ENCODE data around the gene SUFU. TPM values are rescaled to one million over a fixed set of nuclear protein-coding genes. Genes with fewer than 3 reads are reported as not detected.
A peak's percentile ranks its signal among the peaks of the same experiment; 100 is the strongest.

Gene SUFU
- total RNA-seq, 1 donor from 2014 or later, result 13.5 TPM

GRCh38 chr10:102549549-102549948 is 45.8 kb downstream of the SUFU start:
- DNase-seq, result no peak
- Histone ChIP-seq H3K27me3 (no peaks in the 10 kb centered on the region), H3K4me3 (no peak overlapping the region), H3K36me3 (peaks cover 17% of the 10 kb centered on the region), H3K4me1 (peaks cover 11% of the 10 kb centered on the region), H3K9me3 (no peaks in the 10 kb centered on the region), H3K27ac (no peak overlapping the region)
- intact Hi-C loops (cut with DNase I), result no loop called here
- ATAC-seq, result no peak
- TF ChIP-seq, protein P1, sequence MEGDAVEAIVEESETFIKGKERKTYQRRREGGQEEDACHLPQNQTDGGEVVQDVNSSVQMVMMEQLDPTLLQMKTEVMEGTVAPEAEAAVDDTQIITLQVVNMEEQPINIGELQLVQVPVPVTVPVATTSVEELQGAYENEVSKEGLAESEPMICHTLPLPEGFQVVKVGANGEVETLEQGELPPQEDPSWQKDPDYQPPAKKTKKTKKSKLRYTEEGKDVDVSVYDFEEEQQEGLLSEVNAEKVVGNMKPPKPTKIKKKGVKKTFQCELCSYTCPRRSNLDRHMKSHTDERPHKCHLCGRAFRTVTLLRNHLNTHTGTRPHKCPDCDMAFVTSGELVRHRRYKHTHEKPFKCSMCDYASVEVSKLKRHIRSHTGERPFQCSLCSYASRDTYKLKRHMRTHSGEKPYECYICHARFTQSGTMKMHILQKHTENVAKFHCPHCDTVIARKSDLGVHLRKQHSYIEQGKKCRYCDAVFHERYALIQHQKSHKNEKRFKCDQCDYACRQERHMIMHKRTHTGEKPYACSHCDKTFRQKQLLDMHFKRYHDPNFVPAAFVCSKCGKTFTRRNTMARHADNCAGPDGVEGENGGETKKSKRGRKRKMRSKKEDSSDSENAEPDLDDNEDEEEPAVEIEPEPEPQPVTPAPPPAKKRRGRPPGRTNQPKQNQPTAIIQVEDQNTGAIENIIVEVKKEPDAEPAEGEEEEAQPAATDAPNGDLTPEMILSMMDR (IDR thresholded peaks at IDR 0.05), result no peak

DNA sequence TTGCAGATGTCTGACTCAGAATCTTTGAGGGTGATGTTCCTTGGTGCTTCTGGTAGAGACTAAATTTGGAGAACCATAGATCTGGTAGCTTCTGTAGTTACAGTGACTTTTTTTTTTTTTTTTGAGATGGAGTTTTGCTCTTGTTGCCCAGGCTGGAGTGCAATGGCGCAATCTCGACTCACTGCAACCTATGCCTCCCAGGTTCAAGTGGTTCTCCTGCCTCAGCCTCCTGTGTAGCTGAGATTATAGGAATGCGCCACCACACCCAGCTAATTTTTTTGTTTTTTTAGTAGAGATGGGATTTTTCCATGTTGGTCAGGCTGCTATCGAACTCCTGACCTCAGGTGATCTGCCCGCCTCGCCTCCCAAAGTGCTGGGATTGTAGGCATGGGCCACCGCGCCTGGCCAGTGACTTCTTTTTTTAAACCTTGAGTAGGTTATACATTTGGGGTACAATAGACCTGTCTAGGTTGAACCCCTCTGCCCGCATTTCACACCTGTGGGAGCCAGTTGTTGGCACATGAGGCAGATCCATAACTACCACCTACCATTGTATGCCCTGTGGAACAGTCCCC is 47.0 kb downstream of the SUFU start:
- Histone ChIP-seq H3K27ac (no peak overlapping the region), H3K27me3 (no peaks in the 10 kb centered on the region), H3K4me3 (no peak overlapping the region), H3K4me1 (peaks cover 10% of the 10 kb centered on the region), H3K36me3 (peaks cover 17% of the 10 kb centered on the region), H3K9me3 (no peaks in the 10 kb centered on the region)
- ATAC-seq (no peak), DNase-seq (peak; percentile 52)
- intact Hi-C loops (cut with DNase I), result no loop called here
- TF ChIP-seq, protein P1 (IDR thresholded peaks at IDR 0.05), result no peak

- H3K27ac ChIP-seq, result no peak overlapping the region
- DNase-seq (no peak), ATAC-seq (no peak)
- no peaks in the 10 kb centered on the region for H3K4me1 ChIP-seq
- H3K27me3 ChIP-seq, result no peaks in the 10 kb centered on the region
- intact Hi-C loops (cut with DNase I), result no loop called here
- no peaks in the 10 kb centered on the region for H3K9me3 ChIP-seq
- TF ChIP-seq, protein P1 (IDR thresholded peaks at IDR 0.05), result no peak
- no peak overlapping the region for H3K4me3 ChIP-seq
- H3K36me3 ChIP-seq, result peaks cover 17% of the 10 kb centered on the region
These were observed 48.8 kb downstream of the SUFU start for GRCh38 chr10:102552533-102552932.

DNA sequence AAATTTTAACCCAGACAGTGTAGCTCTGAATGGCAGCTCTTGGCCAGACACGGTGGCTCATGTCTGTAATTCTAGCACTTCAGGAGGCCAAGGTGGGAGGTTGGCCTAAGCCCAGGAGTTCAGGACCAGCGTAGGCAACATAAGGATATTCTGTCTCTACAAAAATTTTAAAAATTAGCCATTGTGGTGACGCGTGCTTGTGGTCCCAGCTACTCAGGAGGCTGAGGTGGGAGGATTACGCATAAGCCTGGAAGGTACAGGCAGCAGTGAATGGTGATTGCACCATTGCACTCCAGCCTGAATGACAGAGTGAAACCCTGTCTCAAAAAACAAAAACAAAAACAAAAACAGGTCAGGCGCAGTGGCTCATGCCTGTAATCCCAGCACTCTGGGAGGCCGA is 50.0 kb downstream of the SUFU start:
- DNase-seq, result no peak
- no peaks in the 10 kb centered on the region for H3K9me3 ChIP-seq

DNA sequence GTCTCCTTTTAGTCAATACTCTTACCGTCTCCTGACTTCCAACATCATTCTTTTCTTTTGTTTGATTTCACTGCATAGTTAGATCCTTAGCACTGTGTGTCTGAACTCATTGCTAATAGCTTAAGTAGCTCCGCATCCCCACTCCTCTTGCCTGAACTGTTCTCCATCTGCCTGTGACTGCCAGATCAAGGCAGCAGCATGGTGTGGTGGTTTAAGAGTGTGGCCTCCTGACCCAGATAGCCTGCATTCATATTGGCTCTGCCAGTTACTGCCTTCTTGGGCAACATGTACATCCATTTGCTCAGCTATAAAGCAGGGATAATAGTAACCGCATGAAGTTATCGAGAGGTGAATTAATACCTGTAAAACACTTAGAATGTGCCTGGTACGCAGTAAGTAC is 50.8 kb downstream of the SUFU start:
- Histone ChIP-seq H3K36me3 (peaks cover 17% of the 10 kb centered on the region), H3K4me3 (no peak overlapping the region), H3K27me3 (no peaks in the 10 kb centered on the region), H3K27ac (no peak overlapping the region), H3K4me1 (no peaks in the 10 kb centered on the region), H3K9me3 (no peaks in the 10 kb centered on the region)
- intact Hi-C loops (cut with DNase I), result no loop called here
- ATAC-seq, result no peak
- TF ChIP-seq, protein P1 (IDR thresholded peaks at IDR 0.05), result no peak
- no peak for DNase-seq

More for the DNA sequence above, 50.0 kb downstream of the SUFU start:
- TF ChIP-seq, protein P1 (IDR thresholded peaks at IDR 0.05), result no peak
- peaks cover 17% of the 10 kb centered on the region for H3K36me3 ChIP-seq
- no peaks in the 10 kb centered on the region for H3K4me1 ChIP-seq
- intact Hi-C loops (cut with DNase I), result no loop called here
- H3K4me3 ChIP-seq, result no peak overlapping the region
- no peak overlapping the region for H3K27ac ChIP-seq
- no peak for ATAC-seq
- H3K27me3 ChIP-seq, result no peaks in the 10 kb centered on the region
